ENCODE results near the gene TCF7. TPM values are rescaled to one million over a fixed set of nuclear protein-coding genes. Genes with fewer than 3 reads are reported as not detected.

TCF7 gene
- total and polyA plus RNA-seq, 2 of the 13 experiments (the other 11 are each of a cell fraction or from before 2014, with no cell fraction given) = 6.3 to 6.8 TPM

GRCh38 chr5:134176511-134177368 is 62.3 kb downstream of the TCF7 start, which contains the start of gene SKP1 (continued):
- peak; percentile 81; the same call in 1 of the 2 replicates for TF ChIP-seq ZNF441 (CRISPR knock-in tag; IDR thresholded peaks at IDR 0.05; ENCODE audit: borderline replicate concordance)
- TF ChIP-seq ZC3H13 (CRISPR knock-in tag; IDR thresholded peaks at IDR 0.05) = no peak; the same call in 1 of the 2 replicates
- TF ChIP-seq HNRNPL (IDR thresholded peaks at IDR 0.05; ENCODE audit: low read depth, low read length) = no peak
- TF ChIP-seq ZNF660 (CRISPR knock-in tag; IDR thresholded peaks at IDR 0.05; ENCODE audit: borderline replicate concordance, low read depth) = 0 out of 2 replicates have a peak, but pooled peaks have one; percentile 47
- TF ChIP-seq ZNF503 (CRISPR knock-in tag; IDR thresholded peaks at IDR 0.05) = peak; percentile 38; the same call in 1 of the 2 replicates
- no peak for TF ChIP-seq TFAP4 (IDR thresholded peaks at IDR 0.05; ENCODE audit: borderline replicate concordance, low read depth)
- TF ChIP-seq ZNF549 (CRISPR knock-in tag; IDR thresholded peaks at IDR 0.05) = no peak
- TF ChIP-seq ZFP90 (CRISPR knock-in tag; IDR thresholded peaks at IDR 0.05; ENCODE audit: borderline replicate concordance) = peak; percentile 92
- TF ChIP-seq MZF1 (CRISPR knock-in tag; IDR thresholded peaks at IDR 0.05; ENCODE audit: borderline replicate concordance) = no peak
- TF ChIP-seq ZNF510 (CRISPR knock-in tag; IDR thresholded peaks at IDR 0.05; ENCODE audit: low read depth) = no peak
- TF ChIP-seq, protein P1, sequence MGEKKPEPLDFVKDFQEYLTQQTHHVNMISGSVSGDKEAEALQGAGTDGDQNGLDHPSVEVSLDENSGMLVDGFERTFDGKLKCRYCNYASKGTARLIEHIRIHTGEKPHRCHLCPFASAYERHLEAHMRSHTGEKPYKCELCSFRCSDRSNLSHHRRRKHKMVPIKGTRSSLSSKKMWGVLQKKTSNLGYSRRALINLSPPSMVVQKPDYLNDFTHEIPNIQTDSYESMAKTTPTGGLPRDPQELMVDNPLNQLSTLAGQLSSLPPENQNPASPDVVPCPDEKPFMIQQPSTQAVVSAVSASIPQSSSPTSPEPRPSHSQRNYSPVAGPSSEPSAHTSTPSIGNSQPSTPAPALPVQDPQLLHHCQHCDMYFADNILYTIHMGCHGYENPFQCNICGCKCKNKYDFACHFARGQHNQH (CRISPR knock-in tag; IDR thresholded peaks at IDR 0.05) = 0 out of 2 replicates have a peak, but pooled peaks have one; percentile 44
- TF ChIP-seq PRDM10 (CRISPR knock-in tag; IDR thresholded peaks at IDR 0.05; ENCODE audit: low read depth) = 0 out of 2 replicates have a peak, but pooled peaks have one; percentile 58
- TF ChIP-seq KDM4B (CRISPR knock-in tag; IDR thresholded peaks at IDR 0.05) = peak; percentile 64; the same call in 1 of the 2 replicates
- peak; percentile 60; the same call in 1 of the 2 replicates for TF ChIP-seq ZBTB38 (CRISPR knock-in tag; IDR thresholded peaks at IDR 0.05)
- no peak for TF ChIP-seq TCF7 (IDR thresholded peaks at IDR 0.05; ENCODE audit: low read depth)
- TF ChIP-seq ZNF766 (CRISPR knock-in tag; IDR thresholded peaks at IDR 0.05; ENCODE audit: borderline replicate concordance) = 0 out of 2 replicates have a peak, but pooled peaks have one; percentile 74
- TF ChIP-seq ARNT (IDR thresholded peaks at IDR 0.05) = no peak
- TF ChIP-seq ZNF232 (CRISPR knock-in tag; IDR thresholded peaks at IDR 0.05; ENCODE audit: borderline replicate concordance) = peak; percentile 93
- no peak for TF ChIP-seq HCFC1 (IDR thresholded peaks at IDR 0.05; ENCODE audit: low read depth, low read length)
- TF ChIP-seq CHD4 (IDR thresholded peaks at IDR 0.05; ENCODE audit: borderline replicate concordance, low read length) = no peak
- TF ChIP-seq ZNF224 (CRISPR knock-in tag; IDR thresholded peaks at IDR 0.05) = no peak
- TF ChIP-seq ZNF331 (CRISPR knock-in tag; IDR thresholded peaks at IDR 0.05) = peak; percentile 78; the same call in 1 of the 2 replicates

Data from HepG2 (cell line).